NOMO-1 (cell line): ENCODE measurements around the gene DAGLA.

ENCODE experiments used
- DNase-seq, 2 experiments: peaks; one replicate each; lab custom pipeline; 2025; ENCODE audit not compliant: unreplicated experiment in 2 of 2; lab: John Stamatoyannopoulos, UW

DAGLA gene

GRCh38 chr11:61743486-61744095, 63.4 kb downstream of the DAGLA start:
- no peak for DNase-seq

DNA sequence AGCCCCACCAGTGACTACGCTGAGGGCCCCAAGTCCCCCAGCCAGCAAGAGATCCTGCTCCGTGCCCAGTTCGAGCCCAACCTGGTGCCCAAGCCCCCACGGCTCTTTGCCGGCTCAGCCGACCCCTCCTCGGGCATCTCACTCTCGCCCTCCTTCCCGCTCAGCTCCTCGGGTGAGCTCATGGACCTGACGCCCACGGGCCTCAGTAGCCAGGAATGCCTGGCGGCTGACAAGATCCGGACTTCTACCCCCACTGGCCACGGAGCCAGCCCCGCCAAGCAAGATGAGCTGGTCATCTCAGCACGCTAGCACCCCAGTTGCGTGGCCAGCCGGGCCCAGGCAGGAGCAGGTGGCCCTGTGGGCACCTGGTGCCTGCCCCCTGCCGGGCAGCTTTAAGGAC, 64.0 kb downstream of the DAGLA start:
- DNase-seq = no peak

- DNase-seq = no peak
Measured at GRCh38 chr11:61744609-61745156, 64.5 kb downstream of the DAGLA start.

GRCh38 chr11:61745781-61746441, 65.7 kb downstream of the DAGLA start:
- no peak for DNase-seq

DNA sequence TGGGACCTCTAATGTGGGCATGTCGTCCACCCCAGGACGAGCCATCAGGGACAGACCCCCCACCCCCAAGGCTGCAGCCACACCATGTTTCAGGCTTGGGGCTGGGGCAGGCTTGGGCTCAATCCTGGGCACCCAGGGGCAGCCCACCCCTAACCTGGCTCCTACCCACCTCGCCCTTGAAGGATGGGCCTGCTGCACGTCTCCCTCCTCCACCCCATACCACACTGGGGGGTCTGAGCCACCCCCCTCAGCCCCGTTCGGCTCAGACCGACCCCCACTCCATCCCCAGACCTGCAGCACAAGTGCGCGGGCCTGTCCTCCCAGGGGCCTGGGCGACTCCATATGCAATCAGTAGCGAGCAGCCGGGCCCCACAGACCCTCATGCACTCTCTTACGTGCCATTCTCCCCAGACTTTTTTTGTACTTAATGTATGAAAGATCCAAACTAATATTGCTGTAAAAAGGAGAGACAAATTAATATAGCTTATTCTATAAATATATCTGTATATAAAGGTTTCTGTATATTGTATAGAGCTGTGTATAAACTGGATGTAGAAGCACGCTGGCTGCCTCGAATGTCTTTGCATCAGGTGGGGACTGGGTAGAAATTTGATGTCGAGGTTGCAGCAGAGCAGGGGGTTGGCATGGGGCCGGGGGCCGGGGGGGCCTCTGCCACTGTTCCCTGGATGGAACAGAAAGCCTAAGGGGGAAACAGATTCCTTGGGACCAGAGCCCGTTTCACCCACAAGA, 66.4 kb downstream of the DAGLA start:
- DNase-seq = no peak

- DNase-seq = peak; percentile 48 to 49
Measured at GRCh38 chr11:61747192-61747966, 67.2 kb downstream of the DAGLA start.

GRCh38 chr11:61747967-61748285, 67.7 kb downstream of the DAGLA start:
- no peak for DNase-seq

DNA sequence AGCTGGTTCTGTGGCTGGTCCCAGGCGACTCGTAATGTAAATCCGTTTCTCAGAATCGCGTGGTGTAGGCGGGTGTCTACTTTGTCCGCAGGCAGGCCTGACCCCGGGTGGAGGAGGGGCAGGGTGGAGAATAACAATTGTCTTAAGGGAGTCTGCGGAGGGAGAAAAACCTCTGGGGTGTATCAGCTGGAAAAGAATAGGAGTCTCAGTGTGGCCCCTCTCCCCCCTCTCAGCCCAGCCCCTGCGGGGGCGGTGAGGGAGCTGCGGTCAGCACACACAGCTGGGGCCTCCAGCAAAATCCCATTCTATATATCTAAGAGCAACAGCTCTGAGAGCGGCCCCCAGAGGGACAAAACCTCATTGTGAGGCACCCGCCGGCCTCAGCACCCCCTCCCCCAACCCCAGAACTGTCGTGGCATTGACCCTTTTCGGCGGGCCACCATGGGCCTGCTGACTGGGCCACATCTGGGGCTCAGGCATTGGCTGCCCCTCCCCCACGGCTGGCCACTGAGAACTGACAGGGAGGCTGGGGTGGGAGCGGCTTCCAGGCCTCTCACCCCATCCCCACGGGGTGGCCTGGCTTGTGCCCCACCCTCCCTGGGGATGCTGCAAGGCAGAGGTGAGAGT, 69.5 kb downstream of the DAGLA start:
- DNase-seq = no peak

DNA sequence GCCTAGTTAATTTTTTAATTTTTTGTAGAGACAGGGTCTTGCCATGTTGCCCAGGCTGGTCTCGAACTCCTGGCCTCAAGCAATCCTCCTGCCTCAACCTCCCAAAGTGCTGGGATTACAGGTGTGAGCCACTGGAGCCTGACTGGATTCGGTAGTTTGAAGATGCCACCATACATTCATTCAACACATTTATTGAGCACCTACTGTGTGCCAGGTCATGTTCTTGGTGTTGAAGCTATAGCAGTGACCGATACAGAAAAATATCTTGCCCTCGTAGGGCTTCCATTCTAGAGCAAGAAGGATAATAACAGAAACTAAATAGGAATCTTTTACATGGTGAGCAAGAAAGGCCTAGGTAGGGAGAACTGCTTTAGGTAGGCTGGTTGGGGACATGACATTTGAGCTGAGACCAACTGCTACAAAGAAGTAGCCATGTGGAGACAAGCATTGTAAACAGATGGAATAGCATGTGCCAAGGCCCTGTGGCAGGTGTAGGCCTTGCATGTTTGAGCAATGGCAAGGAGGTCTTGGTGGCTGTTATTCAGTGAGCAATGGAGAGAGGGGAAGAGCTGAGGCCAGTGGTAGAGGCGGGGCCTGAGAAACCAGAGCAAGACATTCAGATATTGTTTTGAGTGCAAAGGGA, 70.6 kb downstream of the DAGLA start:
- DNase-seq = no peak

- no peak for DNase-seq
Measured at GRCh38 chr11:61751384-61751783, 71.2 kb downstream of the DAGLA start.

- peak; percentile 46 to 58 for DNase-seq
Measured at GRCh38 chr11:61752117-61752924, 72.1 kb downstream of the DAGLA start, which contains the start of gene MYRF. Gene MYRF (plus strand): TSS chr11:61752636. CDS start chr11:61752745, 109 bp downstream.

DNA sequence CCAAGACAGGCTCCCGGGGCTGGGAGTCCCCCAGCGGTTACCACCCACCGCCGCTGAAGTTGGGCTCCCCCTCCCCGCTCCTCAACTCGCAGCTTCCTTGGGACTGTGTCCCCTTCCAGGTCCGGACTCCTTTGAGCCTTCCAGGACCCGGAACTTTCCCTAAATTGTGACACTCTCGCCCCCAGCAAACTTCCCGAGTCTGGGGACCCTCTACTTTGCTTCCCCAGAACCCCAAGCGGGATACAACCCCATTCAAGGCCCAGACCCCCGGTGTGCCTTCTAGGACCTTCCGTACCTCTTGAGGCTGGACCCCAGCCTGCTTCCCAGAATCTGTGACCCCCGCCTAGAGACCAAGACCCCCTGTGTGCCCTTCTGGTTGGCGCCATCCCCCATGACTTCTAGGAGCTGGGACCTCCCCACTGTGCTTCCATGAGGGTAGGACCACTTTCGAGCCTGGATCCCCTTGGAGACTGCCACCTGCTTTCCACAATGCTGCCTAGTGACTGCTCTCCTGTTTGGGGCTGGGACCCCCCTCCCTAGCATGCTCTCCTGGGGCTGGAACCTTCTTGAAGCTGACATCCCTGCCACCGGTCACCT, 72.8 kb downstream of the DAGLA start:
- DNase-seq = no peak

GRCh38 chr11:61753672-61754071, 73.5 kb downstream of the DAGLA start:
- DNase-seq = no peak

- DNase-seq = no peak
Measured at GRCh38 chr11:61754534-61755482, 74.6 kb downstream of the DAGLA start.

DNA sequence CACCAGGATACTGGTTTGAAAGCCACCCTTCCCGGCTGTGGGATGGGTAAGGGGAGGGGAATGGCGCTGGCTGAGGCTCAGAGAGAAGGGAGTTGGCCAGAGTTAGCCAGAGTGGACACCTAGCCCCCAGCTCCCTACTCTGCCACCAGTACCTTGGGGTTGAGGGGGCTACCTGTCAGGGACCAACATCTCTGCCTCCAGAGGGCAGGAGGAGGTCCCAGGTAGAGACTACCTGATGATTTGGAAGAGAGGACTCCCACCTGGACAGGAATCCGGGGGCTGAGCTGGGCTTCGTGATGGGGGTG, 75.9 kb downstream of the DAGLA start:
- no peak for DNase-seq

DNA sequence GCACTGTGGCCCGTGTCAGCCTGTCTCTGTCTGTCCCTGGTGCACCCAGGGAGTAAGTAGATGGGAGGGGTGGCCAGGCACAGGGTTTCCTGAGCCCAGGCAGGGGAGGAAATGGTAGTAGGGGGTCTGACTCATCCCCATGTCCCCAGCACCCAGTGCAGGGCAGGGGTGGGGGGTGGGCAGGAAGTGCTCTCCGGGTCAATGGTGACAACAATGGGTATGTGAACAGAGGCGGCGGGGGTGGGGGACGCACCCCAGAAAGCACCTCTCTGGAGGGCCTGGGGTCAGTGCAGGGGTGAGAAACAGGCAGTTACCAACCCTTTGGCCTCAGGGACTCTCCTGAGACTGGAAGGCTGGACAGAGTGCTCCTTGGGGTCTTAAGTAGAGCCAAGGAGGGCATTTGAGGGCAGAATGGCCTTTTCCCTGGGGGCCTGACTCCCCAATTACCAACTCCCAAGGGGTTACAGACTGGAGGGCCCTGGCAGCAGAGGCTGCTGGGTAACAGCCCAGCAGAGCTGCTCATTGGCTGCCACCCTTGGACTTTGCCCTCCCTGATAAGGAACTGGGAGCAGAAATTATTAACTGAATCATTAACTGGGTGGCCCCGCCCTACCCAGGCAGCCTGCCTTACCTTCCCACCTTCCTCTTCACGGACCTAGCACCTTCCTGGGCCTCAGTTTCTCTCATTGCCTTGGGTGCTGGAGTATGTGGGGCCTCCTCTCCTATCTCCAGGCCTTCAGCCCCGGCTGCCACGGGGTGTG, 76.4 kb downstream of the DAGLA start:
- DNase-seq = peak; percentile 22 to 37

DNA sequence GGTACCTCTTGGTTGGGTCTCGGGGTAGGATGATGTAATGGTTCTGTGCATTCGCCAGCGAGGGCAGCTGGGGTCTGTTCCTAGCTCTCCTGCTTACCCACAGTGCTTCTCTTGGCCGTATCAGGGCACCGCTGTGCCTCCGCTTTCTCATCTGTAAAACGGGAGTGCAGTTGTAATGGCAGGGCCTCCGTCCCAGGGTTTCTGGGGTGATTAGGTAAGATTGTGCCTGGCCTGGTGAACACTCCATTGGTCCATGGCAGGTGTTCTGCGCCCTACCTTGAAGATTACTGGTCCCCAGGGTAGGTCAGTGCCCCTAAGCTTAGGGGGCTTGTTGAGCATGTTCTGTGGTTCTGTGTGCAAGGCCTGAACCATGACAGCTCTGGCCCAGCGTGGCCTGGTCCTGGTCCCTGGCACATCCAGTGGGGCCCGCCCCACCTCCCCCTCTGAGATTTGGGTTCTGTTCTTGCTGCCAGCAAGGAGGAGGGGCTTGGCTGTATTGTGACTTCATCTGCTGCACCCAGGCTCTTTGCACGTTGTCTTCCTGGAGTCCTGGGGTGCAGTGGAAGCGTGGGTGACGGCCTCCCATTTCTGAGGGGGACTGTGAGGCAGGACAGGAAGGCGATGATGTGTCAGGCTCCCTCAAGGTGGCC, 77.1 kb downstream of the DAGLA start:
- no peak for DNase-seq
